T-helper 17 cell (primary cell): ENCODE results near the gene PHOX2A. TPM values are rescaled to one million over a fixed set of nuclear protein-coding genes. Genes with fewer than 3 reads are reported as not detected.
A peak's percentile ranks its signal among the peaks of the same experiment; 100 is the strongest.
"Not testable (repeated sequence)": the region's sequence is repeated elsewhere in the genome, so short reads cannot be mapped to it uniquely, and the experiment has no call there.

Source experiments
- ATAC-seq: fragments of 150-1000 bp; cut with Tn5 transposase; 2 replicates; pipeline ENCODE4 v1.10.0; 2021; ENCODE audit warnings: mild to moderate bottlenecking, moderate library complexity
- DNase-seq, 3 donors: peaks; one replicate each; pipeline versions ENCODE4 v3.0.0 to v3.0.0-alpha.2; 2020 to 2021
- H3K9me3 ChIP-seq: one replicate; pipeline ENCODE4 v1.7.0; 2013; ENCODE audit warnings: low read length, mild to moderate bottlenecking; ENCODE audit not compliant: control insufficient read depth, poor library complexity, severe bottlenecking
- H3K27ac Mint-ChIP-seq: one replicate; pipeline ENCODE4 v1.8.0; 2022; ENCODE audit warnings: mild to moderate bottlenecking, moderate library complexity, mixed read lengths
- H3K27me3 Mint-ChIP-seq: one replicate; pipeline ENCODE4 v1.8.0; 2022; ENCODE audit warnings: mixed read lengths
- H3K36me3 Mint-ChIP-seq: one replicate; pipeline ENCODE4 v1.8.0; 2022; ENCODE audit warnings: low read depth, mixed read lengths
- H3K4me1 Mint-ChIP-seq: one replicate; pipeline ENCODE4 v1.8.0; 2022; ENCODE audit warnings: mild to moderate bottlenecking, mixed read lengths
- H3K4me3 Mint-ChIP-seq: one replicate; pipeline ENCODE4 v1.8.0; 2022; ENCODE audit warnings: mild to moderate bottlenecking, moderate library complexity, mixed read lengths
- total RNA-seq, 4 donors: library from RNA in 2 of 4; stranded (reverse) in 2 of 4; gene quantifications; one replicate each; pipeline ENCODE4 v1.2.3 and lab custom pipeline; 2022 to 2026

The PHOX2A gene
- total RNA-seq (not detected), total RNA-seq (lab: John Stamatoyannopoulos, UW) (0 reads per million in 2 donors)

DNA sequence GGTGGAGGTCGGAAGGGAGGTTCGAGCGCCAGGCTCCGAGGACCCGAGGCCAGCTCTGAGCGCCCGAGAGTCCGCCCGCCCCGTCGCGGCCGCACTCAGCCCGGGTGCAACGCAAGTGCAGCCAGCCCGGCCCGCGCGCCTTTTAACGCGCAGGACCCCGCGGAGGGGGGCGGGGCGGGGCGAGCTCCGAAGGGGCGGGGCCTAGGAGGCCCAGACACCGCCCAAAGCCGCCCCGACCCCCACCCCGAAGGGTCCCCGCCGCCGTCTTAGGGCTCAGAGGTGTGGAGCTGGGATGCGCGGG lies at the start of gene PHOX2A:
PHOX2A (minus strand) TSS at position 117 of the 301 bp plus-strand sequence. CDS start 172 bp downstream, outside the sequence.
- ATAC-seq (no peak), DNase-seq (no peak)
- no peaks in the 10 kb centered on the region for H3K9me3 ChIP-seq
- peaks cover 36% of the 10 kb centered on the region for H3K27me3 Mint-ChIP-seq
- peak within 1 kb of the TSS; percentile 67 for H3K4me3 Mint-ChIP-seq
- H3K36me3 Mint-ChIP-seq: peaks cover 17% of the 10 kb centered on the region
- H3K4me1 Mint-ChIP-seq: peaks cover 31% of the 10 kb centered on the region
- H3K27ac Mint-ChIP-seq: peak within 1 kb of the TSS; percentile 0

- no peak for DNase-seq
- no peak for ATAC-seq
- no peak overlapping the region for H3K4me3 Mint-ChIP-seq
- no peaks in the 10 kb centered on the region for H3K4me1 Mint-ChIP-seq
- H3K27ac Mint-ChIP-seq: no peak overlapping the region
- H3K36me3 Mint-ChIP-seq: peaks cover 5% of the 10 kb centered on the region
- no peaks in the 10 kb centered on the region for H3K9me3 ChIP-seq
- no peaks in the 10 kb centered on the region for H3K27me3 Mint-ChIP-seq
Measured at GRCh38 chr11:72293391-72293790, 49.4 kb upstream of the PHOX2A start.

- ATAC-seq (no peak), DNase-seq (no peak)
- no peak overlapping the region for H3K4me3 Mint-ChIP-seq
- H3K27me3 Mint-ChIP-seq: no peaks in the 10 kb centered on the region
- no peaks in the 10 kb centered on the region for H3K4me1 Mint-ChIP-seq
- peaks cover 5% of the 10 kb centered on the region for H3K36me3 Mint-ChIP-seq
- H3K27ac Mint-ChIP-seq: no peak overlapping the region
- H3K9me3 ChIP-seq: no peaks in the 10 kb centered on the region
Measured at GRCh38 chr11:72292106-72292785, 48.3 kb upstream of the PHOX2A start.

DNA sequence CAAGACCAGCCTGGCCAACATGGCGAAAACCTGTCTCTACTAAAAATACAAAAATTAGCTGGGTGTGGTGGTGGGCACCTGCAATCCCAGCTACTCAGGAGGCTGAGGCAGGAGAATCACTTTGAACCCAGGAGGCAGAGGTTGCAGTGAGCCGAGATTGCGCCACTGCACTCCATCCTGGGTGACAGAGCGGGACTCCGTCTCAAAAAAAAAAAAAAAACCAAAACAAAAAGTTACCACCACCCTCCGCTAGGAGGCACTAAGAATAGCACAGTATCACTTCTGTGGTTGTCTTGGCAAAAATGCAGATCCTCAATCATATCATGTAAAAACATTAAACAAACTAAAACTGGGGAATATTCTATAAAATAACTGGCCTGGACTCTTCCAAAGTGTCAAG lies 46.8 kb upstream of the PHOX2A start:
- ATAC-seq: peak; percentile 62
- not testable (repeated sequence) for H3K27ac Mint-ChIP-seq, H3K9me3 ChIP-seq, H3K4me1 Mint-ChIP-seq, H3K36me3 Mint-ChIP-seq, H3K4me3 Mint-ChIP-seq, DNase-seq, H3K27me3 Mint-ChIP-seq

GRCh38 chr11:72287293-72287692 lies 43.3 kb upstream of the PHOX2A start:
- no peak overlapping the region for H3K4me3 Mint-ChIP-seq

GRCh38 chr11:72283947-72284346 lies 40.0 kb upstream of the PHOX2A start:
- peaks cover 5% of the 10 kb centered on the region for H3K36me3 Mint-ChIP-seq
- peaks cover 33% of the 10 kb centered on the region for H3K27me3 Mint-ChIP-seq
- H3K4me1 Mint-ChIP-seq: peaks cover 3% of the 10 kb centered on the region
- no peak for DNase-seq
- no peak overlapping the region for H3K27ac Mint-ChIP-seq
- ATAC-seq: no peak
- peaks cover 2% of the 10 kb centered on the region for H3K9me3 ChIP-seq
- peak overlapping the region; percentile 1 for H3K4me3 Mint-ChIP-seq

More at GRCh38 chr11:72287293-72287692, 43.3 kb upstream of the PHOX2A start:
- ATAC-seq (no peak), DNase-seq (no peak)
- H3K36me3 Mint-ChIP-seq: peaks cover 5% of the 10 kb centered on the region
- no peak overlapping the region for H3K27ac Mint-ChIP-seq
- peaks cover 25% of the 10 kb centered on the region for H3K27me3 Mint-ChIP-seq
- H3K4me1 Mint-ChIP-seq: peaks cover 3% of the 10 kb centered on the region
- peaks cover 2% of the 10 kb centered on the region for H3K9me3 ChIP-seq

- Mint-ChIP-seq H3K27ac (no peak overlapping the region), H3K36me3 (peaks cover 6% of the 10 kb centered on the region), H3K4me1 (peaks cover 3% of the 10 kb centered on the region), H3K27me3 (peaks cover 39% of the 10 kb centered on the region), H3K4me3 (no peak overlapping the region)
- ATAC-seq: no peak
- no peak for DNase-seq
- peaks cover 2% of the 10 kb centered on the region for H3K9me3 ChIP-seq
Measured at GRCh38 chr11:72280726-72281315, 36.8 kb upstream of the PHOX2A start.

GRCh38 chr11:72280037-72280436 lies 36.1 kb upstream of the PHOX2A start:
- H3K27me3 Mint-ChIP-seq: peaks cover 45% of the 10 kb centered on the region
- ATAC-seq (no peak), DNase-seq (no peak)
- H3K4me3 Mint-ChIP-seq: no peak overlapping the region
- H3K4me1 Mint-ChIP-seq: peaks cover 3% of the 10 kb centered on the region
- peaks cover 2% of the 10 kb centered on the region for H3K9me3 ChIP-seq
- H3K27ac Mint-ChIP-seq: no peak overlapping the region
- peaks cover 6% of the 10 kb centered on the region for H3K36me3 Mint-ChIP-seq

- DNase-seq (no peak), ATAC-seq (no peak)
- peaks cover 38% of the 10 kb centered on the region for H3K27me3 Mint-ChIP-seq
- H3K4me1 Mint-ChIP-seq: peaks cover 3% of the 10 kb centered on the region
- H3K9me3 ChIP-seq: peaks cover 2% of the 10 kb centered on the region
- H3K4me3 Mint-ChIP-seq: no peak overlapping the region
- H3K27ac Mint-ChIP-seq: no peak overlapping the region
- H3K36me3 Mint-ChIP-seq: peaks cover 6% of the 10 kb centered on the region
Measured at GRCh38 chr11:72278905-72279304, 34.9 kb upstream of the PHOX2A start.

GRCh38 chr11:72274435-72274834 lies 30.5 kb upstream of the PHOX2A start:
- peaks cover 5% of the 10 kb centered on the region for H3K36me3 Mint-ChIP-seq
- H3K9me3 ChIP-seq: no peaks in the 10 kb centered on the region
- H3K27ac Mint-ChIP-seq: no peak overlapping the region
- no peak overlapping the region for H3K4me3 Mint-ChIP-seq
- ATAC-seq (no peak), DNase-seq (no peak)
- peaks cover 51% of the 10 kb centered on the region for H3K27me3 Mint-ChIP-seq
- H3K4me1 Mint-ChIP-seq: peaks cover 3% of the 10 kb centered on the region

GRCh38 chr11:72271980-72272379 lies 28.0 kb upstream of the PHOX2A start:
- H3K9me3 ChIP-seq: no peaks in the 10 kb centered on the region
- H3K4me3 Mint-ChIP-seq: no peak overlapping the region
- no peak for DNase-seq
- H3K4me1 Mint-ChIP-seq: peaks cover 7% of the 10 kb centered on the region
- H3K36me3 Mint-ChIP-seq: peaks cover 5% of the 10 kb centered on the region
- H3K27me3 Mint-ChIP-seq: peaks cover 67% of the 10 kb centered on the region
- no peak overlapping the region for H3K27ac Mint-ChIP-seq
- ATAC-seq: no peak

DNA sequence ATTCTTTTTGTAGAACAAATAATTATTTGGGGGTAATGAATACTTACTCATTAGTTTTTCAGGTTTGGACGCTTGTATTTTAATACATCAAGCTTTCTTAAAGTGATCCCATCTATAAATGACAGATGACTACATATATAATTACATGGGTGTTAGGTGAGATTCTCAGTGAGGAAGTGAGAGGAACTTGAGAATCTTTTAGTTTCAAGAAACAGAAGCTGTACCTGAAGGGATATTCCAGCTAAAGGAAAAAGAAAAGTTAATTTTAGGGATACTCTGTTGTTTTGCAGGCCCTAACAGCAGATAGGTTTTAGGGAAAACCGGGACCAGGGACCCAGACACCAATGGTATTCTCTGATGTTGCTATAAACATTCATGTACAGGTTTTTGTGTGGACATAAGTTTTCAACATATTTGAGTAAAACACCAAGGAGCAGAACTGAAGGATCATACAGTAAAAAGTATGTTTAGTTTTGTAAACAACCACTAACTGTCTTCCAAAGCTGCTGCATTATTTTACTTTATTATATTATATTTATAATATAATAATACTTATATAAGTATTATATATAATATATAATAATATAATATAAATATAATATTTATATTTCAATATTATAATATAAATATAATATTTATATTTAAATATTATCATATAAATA lies 24.1 kb upstream of the PHOX2A start:
- peaks cover 3% of the 10 kb centered on the region for H3K36me3 Mint-ChIP-seq
- H3K9me3 ChIP-seq: no peaks in the 10 kb centered on the region
- H3K4me3 Mint-ChIP-seq: no peak overlapping the region
- ATAC-seq: no peak
- H3K27ac Mint-ChIP-seq: no peak overlapping the region
- no peak for DNase-seq
- peaks cover 5% of the 10 kb centered on the region for H3K4me1 Mint-ChIP-seq
- H3K27me3 Mint-ChIP-seq: peaks cover 74% of the 10 kb centered on the region

GRCh38 chr11:72266960-72267359 lies 23.0 kb upstream of the PHOX2A start:
- not testable (repeated sequence) for H3K36me3 Mint-ChIP-seq, H3K4me3 Mint-ChIP-seq, H3K9me3 ChIP-seq, H3K27ac Mint-ChIP-seq, H3K4me1 Mint-ChIP-seq, ATAC-seq, DNase-seq
- H3K27me3 Mint-ChIP-seq: peaks cover 77% of the 10 kb centered on the region
